Keratinocyte (primary cell): ENCODE data around the gene AOAH.

Experiments used
- CTCF ChIP-seq, 3 experiments: IDR thresholded peaks in 1 of 3; conservative IDR thresholded peaks in 1 of 3; optimal IDR thresholded peaks in 1 of 3; 2 replicates in 2 of 3; 3 replicates in 1 of 3; pipeline versions ENCODE3 to v1.5.1; 2011; ENCODE audit warnings: low read length in 3 of 3, mild to moderate bottlenecking in 3 of 3, moderate library complexity in 2 of 3, control low read depth in 1 of 3, inconsistent platforms in 1 of 3; ENCODE audit not compliant: insufficient read depth in 2 of 3; ENCODE audit errors: extremely low read depth in 1 of 3
- EZH2 ChIP-seq: IDR thresholded peaks from one replicate; pipeline ENCODE4 v1.6.1; 2012; ENCODE audit warnings: inconsistent platforms, mild to moderate bottlenecking, low read length, moderate library complexity

GRCh38 chr7:36748017-36748487, 23.8 kb upstream of the AOAH start:
- no peak for TF ChIP-seq CTCF (optimal IDR thresholded peaks at IDR 0.05 in 1 of 3, IDR thresholded peaks at IDR 0.05 in 1 of 3, conservative IDR thresholded peaks at IDR 0.05 in 1 of 3; ENCODE audit: extremely low read depth in 1 of 3, insufficient read depth in 2 of 3, low read length in 3 of 3)
- no peak for TF ChIP-seq EZH2
